Osteoblast (primary cell): Measurements from ENCODE around the gene PIH1D1. TPM values are rescaled to one million over a fixed set of nuclear protein-coding genes. Genes with fewer than 3 reads are reported as not detected.

Source experiments
- DNase-seq: peaks from one replicate; pipeline ENCODE4 v3.0.0; 2011; ENCODE audit warnings: low spot score, mixed read lengths; ENCODE audit not compliant: insufficient read length; ENCODE audit errors: missing footprints
- H2AFZ ChIP-seq: 2 replicates; pipeline ENCODE4 v1.6.0; 2011; ENCODE audit warnings: mild to moderate bottlenecking, low read length
- H3K27ac ChIP-seq: 2 replicates; pipeline ENCODE4 v1.5.1; 2011; ENCODE audit warnings: mild to moderate bottlenecking, low read depth, low read length, moderate library complexity
- H3K27me3 ChIP-seq: 2 replicates; pipeline ENCODE4 v1.6.0; 2012; ENCODE audit warnings: mild to moderate bottlenecking, control low read depth, inconsistent platforms, low read length, moderate library complexity; ENCODE audit not compliant: insufficient read depth
- H3K36me3 ChIP-seq: 2 replicates; pipeline ENCODE4 v1.5.1; 2011; ENCODE audit warnings: mild to moderate bottlenecking, low read length, control low read depth, moderate library complexity; ENCODE audit not compliant: insufficient read depth
- H3K4me1 ChIP-seq: 2 replicates; pipeline ENCODE4 v1.5.1; 2011; ENCODE audit warnings: mild to moderate bottlenecking, low read length, control low read depth, moderate library complexity; ENCODE audit not compliant: insufficient read depth
- H3K4me2 ChIP-seq: 2 replicates; pipeline ENCODE4 v1.6.0; 2011; ENCODE audit warnings: mild to moderate bottlenecking, low read length; ENCODE audit not compliant: insufficient read depth
- H3K4me3 ChIP-seq: fragments of 200-600 bp; sonication (generic); 3 replicates; pipeline ENCODE4 v1.5.1; 2012; ENCODE audit warnings: mild to moderate bottlenecking, low read length, inconsistent platforms; ENCODE audit not compliant: insufficient read depth
- H3K79me2 ChIP-seq: 2 replicates; pipeline ENCODE4 v1.6.0; 2012; ENCODE audit warnings: mild to moderate bottlenecking, low read length, control low read depth, inconsistent platforms; ENCODE audit not compliant: insufficient read depth
- H3K9me3 ChIP-seq: 2 replicates; pipeline ENCODE4 v1.5.1; 2011; ENCODE audit warnings: low read depth, low read length, control low read depth
- H4K20me1 ChIP-seq: 2 replicates; pipeline ENCODE4 v1.6.0; 2012; ENCODE audit warnings: mild to moderate bottlenecking, low read length, control low read depth; ENCODE audit not compliant: insufficient read depth
- total RNA-seq: library from RNA; depleted of rRNA; stranded (reverse); fragments of >200 nt; gene quantifications from 2 replicates; pipeline ENCODE4 v1.2.3, GENCODE V29; 2012
- TF ChIP-seq, protein P1 (sequence below): IDR thresholded peaks from 2 replicates; pipeline ENCODE4 v1.5.1; 2011; ENCODE audit warnings: mild to moderate bottlenecking, low read depth, low read length, moderate library complexity; ENCODE audit errors: extremely low read depth

Gene PIH1D1
- total RNA-seq, 1 donor = 79.3 TPM

DNA sequence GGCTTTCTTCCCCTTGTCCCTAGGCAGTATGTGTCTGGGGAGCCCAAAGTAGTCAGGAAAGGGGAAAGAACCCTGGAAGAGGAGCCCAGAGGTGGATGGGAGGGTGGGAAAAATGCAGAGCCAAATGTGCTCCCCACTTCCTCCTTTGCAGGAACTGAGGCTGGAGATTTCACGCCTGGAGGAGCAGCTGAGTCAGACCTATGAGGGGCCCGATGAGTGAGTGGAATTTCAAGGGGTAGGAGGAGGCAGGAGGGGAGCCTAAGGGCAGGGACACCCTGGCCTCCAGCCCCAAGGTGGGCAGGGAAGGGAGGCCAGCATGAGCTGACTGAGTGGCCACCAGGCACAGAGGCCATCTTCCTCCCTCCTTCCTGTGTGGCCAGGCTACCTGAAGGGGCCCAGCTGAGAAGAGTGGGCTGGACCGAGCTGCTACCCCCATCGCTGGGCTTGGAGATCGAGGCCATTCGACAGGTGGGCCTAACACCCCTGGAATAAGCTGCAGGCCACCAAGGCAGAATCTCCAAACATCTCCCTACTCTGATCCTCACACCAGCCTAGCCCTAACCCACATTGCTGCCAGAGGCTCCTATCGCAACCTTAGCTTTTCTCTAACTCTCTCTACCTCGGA is 42.7 kb downstream of the PIH1D1 start:
- Histone ChIP-seq H3K27me3 (no peaks in the 10 kb centered on the region), H3K79me2 (no peaks in the 10 kb centered on the region), H2AFZ (no peak overlapping the region), H3K4me3 (no peak overlapping the region), H3K9me3 (no peaks in the 10 kb centered on the region), H4K20me1 (no peaks in the 10 kb centered on the region), H3K4me1 (no peaks in the 10 kb centered on the region), H3K4me2 (no peak overlapping the region), H3K27ac (no peak overlapping the region), H3K36me3 (no peaks in the 10 kb centered on the region)
- peak; percentile 63 for DNase-seq
- TF ChIP-seq, protein P1, sequence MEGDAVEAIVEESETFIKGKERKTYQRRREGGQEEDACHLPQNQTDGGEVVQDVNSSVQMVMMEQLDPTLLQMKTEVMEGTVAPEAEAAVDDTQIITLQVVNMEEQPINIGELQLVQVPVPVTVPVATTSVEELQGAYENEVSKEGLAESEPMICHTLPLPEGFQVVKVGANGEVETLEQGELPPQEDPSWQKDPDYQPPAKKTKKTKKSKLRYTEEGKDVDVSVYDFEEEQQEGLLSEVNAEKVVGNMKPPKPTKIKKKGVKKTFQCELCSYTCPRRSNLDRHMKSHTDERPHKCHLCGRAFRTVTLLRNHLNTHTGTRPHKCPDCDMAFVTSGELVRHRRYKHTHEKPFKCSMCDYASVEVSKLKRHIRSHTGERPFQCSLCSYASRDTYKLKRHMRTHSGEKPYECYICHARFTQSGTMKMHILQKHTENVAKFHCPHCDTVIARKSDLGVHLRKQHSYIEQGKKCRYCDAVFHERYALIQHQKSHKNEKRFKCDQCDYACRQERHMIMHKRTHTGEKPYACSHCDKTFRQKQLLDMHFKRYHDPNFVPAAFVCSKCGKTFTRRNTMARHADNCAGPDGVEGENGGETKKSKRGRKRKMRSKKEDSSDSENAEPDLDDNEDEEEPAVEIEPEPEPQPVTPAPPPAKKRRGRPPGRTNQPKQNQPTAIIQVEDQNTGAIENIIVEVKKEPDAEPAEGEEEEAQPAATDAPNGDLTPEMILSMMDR = no peak

DNA sequence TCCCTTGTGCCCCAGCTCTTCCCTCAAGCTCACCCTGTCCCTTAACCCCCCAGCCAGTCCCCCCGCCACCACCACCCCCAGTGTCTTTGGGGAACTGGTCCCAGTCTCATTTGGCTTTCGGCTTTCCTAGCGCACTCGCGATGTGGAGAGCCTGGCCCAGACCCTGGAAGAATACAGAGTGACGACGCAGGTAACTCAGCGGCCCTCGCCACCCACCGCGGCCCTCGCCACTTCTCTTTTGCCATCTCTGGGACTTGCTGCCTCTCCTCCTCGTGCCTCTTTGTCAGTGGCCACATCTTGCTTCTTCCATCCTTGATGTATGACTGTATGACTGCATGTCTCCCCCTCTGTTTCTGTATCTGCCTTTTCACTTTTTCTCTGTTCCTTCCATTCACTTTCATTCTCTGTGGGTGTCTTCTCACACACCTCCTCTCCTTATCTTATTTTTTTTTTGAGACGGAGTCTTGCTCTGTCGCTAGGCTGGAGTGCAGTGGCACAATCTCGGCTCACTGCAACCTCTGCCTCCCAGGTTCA is 44.1 kb downstream of the PIH1D1 start:
- no peak overlapping the region for H2AFZ ChIP-seq
- no peak overlapping the region for H3K4me2 ChIP-seq
- H3K4me1 ChIP-seq = no peaks in the 10 kb centered on the region
- no peak overlapping the region for H3K27ac ChIP-seq
- H3K9me3 ChIP-seq = no peaks in the 10 kb centered on the region
- H3K27me3 ChIP-seq = no peaks in the 10 kb centered on the region
- no peaks in the 10 kb centered on the region for H3K36me3 ChIP-seq
- TF ChIP-seq, protein P1 = no peak
- DNase-seq = no peak
- H3K4me3 ChIP-seq = no peak overlapping the region
- H4K20me1 ChIP-seq = no peaks in the 10 kb centered on the region
- H3K79me2 ChIP-seq = no peaks in the 10 kb centered on the region

DNA sequence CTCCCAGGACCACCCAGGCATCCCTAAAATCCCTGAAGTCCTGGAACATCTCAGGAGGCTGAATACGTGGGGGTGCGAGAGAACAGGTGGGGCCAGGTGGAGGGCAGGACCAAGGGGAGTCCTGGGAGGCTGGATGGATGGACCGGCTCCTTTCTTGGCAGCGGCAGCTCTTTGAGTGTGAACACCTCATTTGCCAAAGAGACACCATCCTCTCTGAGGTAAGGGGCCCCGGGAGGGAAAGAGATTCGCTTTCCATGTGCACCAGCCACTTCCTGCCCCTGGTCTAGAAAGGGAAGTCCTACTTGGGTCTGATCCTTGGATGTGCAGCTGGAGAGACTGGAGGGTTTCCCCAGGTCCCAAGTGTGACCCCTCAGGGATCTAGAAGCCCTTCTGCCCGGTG is 44.5 kb downstream of the PIH1D1 start:
- no peaks in the 10 kb centered on the region for H3K36me3 ChIP-seq
- no peaks in the 10 kb centered on the region for H3K27me3 ChIP-seq
- no peak overlapping the region for H3K4me3 ChIP-seq
- H3K4me2 ChIP-seq = no peak overlapping the region
- no peaks in the 10 kb centered on the region for H3K4me1 ChIP-seq
- H3K79me2 ChIP-seq = no peaks in the 10 kb centered on the region
- TF ChIP-seq, protein P1 = no peak
- no peaks in the 10 kb centered on the region for H3K9me3 ChIP-seq
- H2AFZ ChIP-seq = no peak overlapping the region
- peak; percentile 57 for DNase-seq
- no peak overlapping the region for H3K27ac ChIP-seq
- no peaks in the 10 kb centered on the region for H4K20me1 ChIP-seq

DNA sequence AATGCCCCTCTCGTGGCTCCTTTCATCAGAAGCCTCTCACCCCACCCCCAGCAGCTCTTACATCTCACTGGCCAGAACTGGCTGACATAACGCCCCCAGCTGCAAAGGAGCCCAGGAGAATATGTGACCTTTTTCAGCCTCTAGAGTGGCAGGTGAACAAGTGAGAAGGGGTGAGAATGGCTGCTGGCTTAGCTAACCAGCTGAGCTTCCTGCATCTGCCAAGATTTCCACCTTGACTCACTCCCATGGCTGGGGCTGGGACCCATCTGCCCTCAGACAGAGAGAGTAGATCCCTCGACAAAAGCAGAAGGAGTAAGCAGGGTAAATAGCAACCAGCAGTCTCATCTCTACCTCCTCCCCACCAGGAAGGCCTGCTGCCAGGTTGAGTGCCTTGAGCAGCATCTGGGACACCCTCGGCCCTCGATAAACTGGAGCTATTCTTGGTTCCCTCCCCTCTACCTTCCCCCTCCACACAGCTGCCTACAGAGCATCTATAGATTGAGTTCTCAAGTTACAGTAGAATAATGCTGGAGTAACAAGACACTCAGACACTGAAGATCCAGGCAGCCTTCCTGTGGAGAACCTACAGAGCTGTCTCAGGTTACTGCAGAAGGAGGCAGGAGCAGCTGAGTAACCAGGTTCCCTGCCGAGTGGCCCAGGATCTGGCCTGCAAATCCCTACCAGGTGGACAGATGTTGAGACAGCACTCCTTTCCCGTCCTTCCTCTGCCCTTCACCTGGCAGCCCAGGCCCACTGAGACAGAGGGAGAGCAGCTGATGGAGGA is 48.0 kb downstream of the PIH1D1 start:
- H3K4me3 ChIP-seq = no peak overlapping the region
- no peak overlapping the region for H2AFZ ChIP-seq
- H3K4me1 ChIP-seq = no peaks in the 10 kb centered on the region
- TF ChIP-seq, protein P1 = no peak
- peak; percentile 61 for DNase-seq
- H3K9me3 ChIP-seq = no peaks in the 10 kb centered on the region
- no peaks in the 10 kb centered on the region for H3K79me2 ChIP-seq
- no peaks in the 10 kb centered on the region for H3K36me3 ChIP-seq
- peaks cover 5% of the 10 kb centered on the region for H3K27me3 ChIP-seq
- H3K4me2 ChIP-seq = no peak overlapping the region
- no peaks in the 10 kb centered on the region for H4K20me1 ChIP-seq
- no peak overlapping the region for H3K27ac ChIP-seq
